Left renal pelvis (tissue), 4 donors: ENCODE data around the gene ABLIM3. TPM values are rescaled to one million over a fixed set of nuclear protein-coding genes. Genes with fewer than 3 reads are reported as not detected.
"Not testable (repeated sequence)": the region's sequence is repeated elsewhere in the genome, so short reads cannot be mapped to it uniquely, and the experiment has no call there.

ENCODE experiments used
- DNase-seq, 4 donors: peaks; one replicate each; pipeline ENCODE4 v3.0.0-alpha.2; 2013; ENCODE audit warnings: low read depth in 4 of 4, low spot score in 3 of 4
- polyA plus RNA-seq, 4 donors: library from polyadenylated mRNA; unstranded; fragments of 120-200 nt; gene quantifications; one replicate each; pipeline ENCODE4 v1.2.1, GENCODE V29; 2013; ENCODE audit not compliant: insufficient read length in 4 of 4

The ABLIM3 gene
- polyA plus RNA-seq, 4 donors: 1.3 to 7.6 (median 2.2) TPM

GRCh38 chr5:149242339-149242738 is 101.0 kb downstream of the ABLIM3 start:
- DNase-seq: no peak

- no peak for DNase-seq
These were observed 105.6 kb downstream of the ABLIM3 start for GRCh38 chr5:149246906-149247305.

- no peak for DNase-seq
These were observed 106.4 kb downstream of the ABLIM3 start for GRCh38 chr5:149247726-149248125.

DNA sequence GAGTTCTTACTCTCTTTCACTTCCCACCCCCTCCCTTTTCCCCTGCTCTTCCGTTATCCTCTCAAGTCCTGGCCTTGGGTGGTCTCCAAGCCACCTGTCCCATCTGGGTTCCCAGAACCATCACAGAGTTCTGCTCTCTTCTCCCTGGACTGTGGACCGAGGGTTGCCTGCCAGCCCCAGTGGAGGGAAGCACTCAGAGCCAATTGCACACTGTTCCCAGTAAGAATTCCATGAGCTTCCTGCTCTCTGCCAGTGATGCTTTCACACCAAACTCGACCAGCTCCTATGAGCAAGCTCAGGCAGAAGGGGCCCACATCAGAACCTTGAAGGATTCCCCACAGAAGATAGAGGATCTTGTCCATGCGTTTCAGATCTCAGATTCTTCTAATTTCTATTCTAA is 110.3 kb downstream of the ABLIM3 start:
- DNase-seq: no peak

DNA sequence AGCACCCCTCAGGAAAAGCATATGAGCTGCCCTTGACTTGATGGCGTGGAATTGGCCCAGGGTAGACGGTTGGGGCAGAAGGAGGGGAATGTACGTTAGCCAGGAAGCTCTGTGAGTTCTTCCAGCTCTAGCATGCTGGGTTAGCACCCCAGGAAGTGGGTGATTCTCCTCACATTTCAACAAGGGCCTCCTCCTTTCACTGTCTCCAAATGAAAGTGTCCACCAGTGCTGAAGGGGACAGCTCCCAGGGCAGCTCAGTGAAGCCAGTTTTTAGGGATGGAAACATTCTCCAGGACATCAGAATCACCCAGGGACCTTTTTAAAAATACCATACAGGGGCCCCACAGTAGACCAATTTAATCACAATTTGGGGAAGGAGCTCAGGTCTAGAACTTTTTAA is 113.2 kb downstream of the ABLIM3 start:
- peak in 1 of 4 donors; percentile 10 for DNase-seq

GRCh38 chr5:149256451-149256850 is 115.2 kb downstream of the ABLIM3 start:
- DNase-seq: no peak

- DNase-seq: no peak
These were observed 115.8 kb downstream of the ABLIM3 start for GRCh38 chr5:149257131-149257530.

GRCh38 chr5:149257889-149258705 is 116.8 kb downstream of the ABLIM3 start:
- DNase-seq: no peak

- no peak for DNase-seq
These were observed 119.5 kb downstream of the ABLIM3 start for GRCh38 chr5:149260761-149261160.

DNA sequence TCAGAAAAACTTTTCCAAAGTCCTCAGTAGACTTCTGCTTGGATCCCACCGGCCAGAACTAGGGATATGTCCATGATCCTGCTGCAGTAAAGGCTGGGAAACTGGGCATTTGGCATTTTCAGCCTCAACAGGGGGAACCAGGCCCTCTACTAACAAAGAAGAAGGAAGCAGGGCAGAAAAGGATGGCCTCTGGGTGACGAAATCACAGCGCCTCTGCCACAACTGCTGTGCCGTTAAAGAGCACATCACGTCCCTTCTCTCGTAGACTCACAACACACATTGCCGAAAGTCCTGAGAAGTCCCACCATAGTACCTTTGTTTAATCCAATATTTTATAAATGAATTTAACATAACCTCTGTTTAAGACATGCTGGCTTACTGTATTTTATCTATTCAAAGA is 120.0 kb downstream of the ABLIM3 start:
- no peak for DNase-seq

DNA sequence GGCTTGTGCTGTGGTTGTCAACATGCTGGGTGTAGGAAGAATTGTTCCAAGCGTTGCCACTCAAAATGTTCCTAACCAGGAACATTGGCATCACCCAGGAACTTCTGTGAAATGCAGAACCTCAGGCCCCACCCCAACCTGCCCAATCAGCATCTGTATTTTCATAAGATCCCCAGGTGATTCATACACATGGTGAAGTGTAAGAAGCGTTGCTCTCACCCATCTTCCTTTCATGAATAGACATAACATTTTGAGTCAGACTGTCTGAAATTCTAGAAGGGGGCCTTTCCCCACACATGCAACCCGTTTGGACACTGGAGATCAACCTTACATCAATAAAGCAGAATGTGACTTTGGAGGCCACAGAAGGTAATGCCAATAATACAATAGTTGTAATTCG is 121.0 kb downstream of the ABLIM3 start:
- DNase-seq: no peak

DNA sequence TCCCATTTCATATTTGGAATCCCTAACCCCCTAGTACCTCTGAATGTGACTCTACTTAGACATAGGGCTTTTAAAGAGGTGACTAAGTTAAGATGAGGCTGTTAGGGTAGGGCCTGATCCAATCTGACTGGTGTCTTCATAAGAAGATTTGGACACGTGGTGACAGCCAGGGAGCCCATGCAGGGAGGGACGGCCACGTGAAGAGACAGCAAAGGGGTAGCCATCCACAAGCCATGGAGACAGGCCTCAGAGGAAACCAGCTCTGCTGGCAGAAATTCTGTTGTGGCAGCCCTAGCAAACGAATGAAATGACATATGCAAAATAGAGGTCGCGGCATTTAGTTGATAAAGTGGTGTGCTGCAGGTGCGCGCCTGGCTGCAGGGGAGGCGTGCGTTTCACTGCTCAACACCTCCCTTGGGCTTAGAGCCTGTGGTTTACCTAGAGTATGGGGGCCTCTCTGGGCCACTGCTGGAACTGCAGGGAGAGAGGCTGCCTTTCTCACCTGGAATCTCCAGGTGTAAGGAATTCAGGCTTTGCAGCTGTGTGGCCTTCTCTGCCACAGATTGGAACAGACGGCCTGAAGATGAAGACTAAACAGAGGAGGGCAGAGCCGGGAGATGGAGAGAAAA is 123.3 kb downstream of the ABLIM3 start:
- no peak for DNase-seq

DNA sequence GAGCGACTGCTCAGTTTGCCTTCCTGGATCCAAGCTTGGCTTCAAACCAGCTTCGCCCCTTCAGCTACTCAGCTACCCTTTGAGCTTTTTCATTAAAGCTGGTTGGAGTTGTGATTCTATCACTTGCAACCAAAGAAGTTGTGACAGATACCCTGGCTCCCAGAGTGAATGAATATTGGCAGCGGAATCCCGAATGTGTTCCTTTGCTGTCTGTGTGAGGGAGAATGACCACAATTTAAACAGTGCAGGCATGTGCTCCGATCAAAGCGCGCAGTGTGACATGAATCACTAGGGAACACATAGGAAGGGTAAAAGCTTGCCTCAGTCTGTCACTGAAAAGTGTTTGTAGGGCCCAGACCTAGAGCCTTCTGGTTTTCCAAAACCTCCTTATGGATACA is 123.8 kb downstream of the ABLIM3 start:
- DNase-seq: no peak

GRCh38 chr5:149265597-149265996 is 124.3 kb downstream of the ABLIM3 start:
- no peak for DNase-seq

DNA sequence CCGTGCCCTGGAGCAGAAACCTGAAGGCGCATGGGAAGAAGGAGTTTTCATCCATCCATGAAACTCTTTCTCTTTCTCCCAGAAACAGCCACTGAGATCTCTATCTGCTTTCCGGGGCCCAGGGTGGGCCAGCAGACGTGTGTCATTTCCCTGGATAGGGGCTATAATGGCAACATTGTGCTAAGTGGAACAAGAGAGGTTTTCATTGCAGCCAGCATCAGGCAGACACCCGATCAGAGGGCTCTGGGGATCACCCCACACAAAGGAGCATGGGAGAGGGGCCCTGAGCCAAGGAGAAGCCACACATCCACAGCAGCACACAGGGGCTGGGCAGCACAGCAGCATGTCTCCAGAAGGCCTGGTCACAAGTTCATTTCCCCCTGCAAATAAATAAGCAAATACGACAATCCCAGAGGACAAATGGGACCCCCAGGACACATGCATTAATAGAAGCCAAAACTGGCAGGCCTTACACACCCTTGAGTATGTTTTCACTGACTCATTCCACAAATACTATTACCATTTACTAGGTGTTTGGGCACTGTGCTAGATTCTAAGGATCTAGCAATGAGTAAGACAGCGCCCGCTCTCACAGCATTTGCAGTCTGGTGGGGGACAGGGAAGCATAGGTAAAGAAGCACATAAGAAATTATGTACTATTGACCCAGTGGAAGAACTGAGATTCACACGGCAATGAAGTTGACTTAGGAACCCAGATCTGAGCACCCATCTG is 126.1 kb downstream of the ABLIM3 start:
- no peak for DNase-seq

GRCh38 chr5:149268928-149269557 is 127.8 kb downstream of the ABLIM3 start:
- DNase-seq: no peak

GRCh38 chr5:149271195-149271715 is 130.0 kb downstream of the ABLIM3 start:
- no peak for DNase-seq

DNA sequence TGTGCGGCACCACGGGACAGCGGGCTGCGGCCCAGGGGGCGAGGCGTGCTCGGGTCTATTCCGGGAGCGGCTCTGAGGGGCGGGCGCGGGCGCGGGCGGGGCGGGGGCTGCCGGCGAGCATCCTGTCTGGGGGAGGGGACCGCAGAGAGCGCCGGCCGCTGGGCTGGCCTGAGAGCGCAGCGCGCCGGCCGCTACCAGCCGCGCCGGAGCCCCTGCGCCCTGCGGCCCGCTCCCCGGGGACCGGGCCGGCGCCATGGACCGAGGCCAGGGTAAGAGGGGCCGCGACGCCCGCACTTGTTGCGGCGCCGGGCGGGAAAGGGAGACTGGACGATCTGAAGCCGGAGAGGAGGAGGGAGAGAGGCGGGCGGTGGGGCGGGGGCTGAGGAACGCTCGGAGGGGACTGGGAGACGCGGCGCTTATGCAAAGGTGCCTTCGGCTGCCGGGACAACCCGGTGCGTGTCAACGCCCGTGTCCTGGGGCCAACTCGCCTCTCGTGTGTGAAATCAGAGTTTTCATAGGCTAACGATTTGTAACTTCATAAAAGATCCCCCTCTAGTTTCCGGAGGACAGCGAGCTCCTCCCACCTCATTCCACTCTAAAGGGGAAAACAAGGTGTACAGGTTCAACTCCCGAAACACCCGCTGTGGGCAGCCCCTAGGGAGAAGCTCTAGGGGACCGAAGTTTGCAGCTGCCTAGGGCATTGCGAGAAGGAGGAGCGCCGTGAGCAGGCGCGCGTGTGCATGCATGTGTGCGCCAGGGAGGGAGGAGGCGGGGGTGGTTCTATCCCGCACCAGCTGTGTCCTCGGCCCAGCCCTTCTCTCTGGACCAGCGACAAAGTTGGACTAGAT is 130.6 kb downstream of the ABLIM3 start, which contains the start of gene AFAP1L1:
TSS of gene AFAP1L1 (plus strand) at position 144 of the 848 bp plus-strand sequence. CDS start at position 254, 110 bp downstream.
- peak in 1 of 4 donors; percentile 34 for DNase-seq

DNA sequence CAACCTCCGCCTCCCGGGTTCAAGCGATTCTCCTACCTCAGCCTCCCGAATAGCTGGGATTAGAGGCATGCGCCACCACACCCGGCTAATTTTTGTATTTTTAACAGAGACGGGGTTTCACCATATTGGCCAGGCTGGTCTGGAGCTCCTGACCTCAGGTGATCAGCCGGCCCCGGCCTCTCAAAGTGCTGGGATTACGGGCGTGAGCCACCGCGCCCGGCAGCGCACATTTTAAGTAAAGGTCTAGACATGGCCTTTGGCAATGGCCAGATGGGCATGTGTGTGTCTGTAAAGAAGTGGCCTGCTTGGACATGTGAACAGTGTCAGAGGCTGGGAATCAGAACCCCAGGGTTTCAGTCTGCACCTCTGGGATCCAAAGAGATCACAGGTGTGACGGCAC is 131.5 kb downstream of the ABLIM3 start:
- not testable (repeated sequence) for DNase-seq

GRCh38 chr5:149273237-149273636 is 131.9 kb downstream of the ABLIM3 start:
- DNase-seq: no peak
